HEK293T (cell line): Measurements from ENCODE around the gene PIGO.

Experiments used
- CTCF ChIA-PET: fragments of 350-600 bp; formaldehyde crosslinking; extraction: SDS; loops from one replicate; lab custom pipeline; 2021; ENCODE audit warnings: antibody characterized with exemption, inconsistent platforms; lab: Yijun Ruan, JAX
- POLR2A ChIA-PET: fragments of 350-600 bp; formaldehyde crosslinking; extraction: SDS; loops from one replicate; lab custom pipeline; 2020; ENCODE audit warnings: antibody characterized with exemption, inconsistent platforms; lab: Yijun Ruan, JAX
- DNase-seq: peaks from one replicate; pipeline ENCODE4 v3.0.0; 2012; ENCODE audit warnings: mixed read lengths; ENCODE audit errors: extremely low spot score
- ARNT ChIP-seq: fragments of 450-650 bp; IDR thresholded peaks from 2 replicates; pipeline ENCODE4 v1.6.1; 2017; ENCODE audit warnings: mild to moderate bottlenecking
- BHLHE40 ChIP-seq: fragments of 450-650 bp; IDR thresholded peaks from 2 replicates; pipeline ENCODE4 v1.6.1; 2016; ENCODE audit warnings: mild to moderate bottlenecking, moderate library complexity, borderline replicate concordance
- CTBP1 ChIP-seq: fragments of 450-650 bp; IDR thresholded peaks from 2 replicates; pipeline ENCODE4 v1.6.1; 2016; ENCODE audit warnings: borderline replicate concordance
- ELF4 ChIP-seq: fragments of 450-650 bp; IDR thresholded peaks from 2 replicates; pipeline ENCODE4 v1.6.1; 2017; ENCODE audit warnings: antibody characterized with exemption
- FOXA1 ChIP-seq: fragments of 450-650 bp; IDR thresholded peaks from 2 replicates; pipeline ENCODE4 v1.6.1; 2016; ENCODE audit warnings: mild to moderate bottlenecking
- FOXK2 ChIP-seq: fragments of 450-650 bp; IDR thresholded peaks from 2 replicates; pipeline ENCODE4 v1.6.1; 2016; ENCODE audit warnings: mild to moderate bottlenecking
- FOXM1 ChIP-seq: fragments of 450-650 bp; IDR thresholded peaks from 2 replicates; pipeline ENCODE4 v1.6.1; 2017; ENCODE audit warnings: mild to moderate bottlenecking, borderline replicate concordance
- HDGF ChIP-seq: fragments of 450-650 bp; IDR thresholded peaks from 2 replicates; pipeline ENCODE4 v1.6.1; 2017; ENCODE audit warnings: antibody characterized with exemption, borderline replicate concordance
- L3MBTL2 ChIP-seq: fragments of 450-650 bp; conservative IDR thresholded peaks from 2 replicates; pipeline ENCODE4 v1.6.1; 2016; ENCODE audit warnings: mild to moderate bottlenecking
- LEF1 ChIP-seq: fragments of 450-650 bp; IDR thresholded peaks from 2 replicates; pipeline ENCODE4 v1.6.1; 2017; ENCODE audit warnings: mild to moderate bottlenecking, borderline replicate concordance
- NFRKB ChIP-seq: fragments of 450-650 bp; IDR thresholded peaks from 2 replicates; pipeline ENCODE4 v1.6.1; 2016; ENCODE audit warnings: mild to moderate bottlenecking, moderate library complexity
- PKNOX1 ChIP-seq: fragments of 450-650 bp; IDR thresholded peaks from 2 replicates; pipeline ENCODE4 v1.6.1; 2016
- SP1 ChIP-seq: fragments of 450-650 bp; IDR thresholded peaks from 2 replicates; pipeline ENCODE4 v1.6.1; 2017
- SUZ12 ChIP-seq: fragments of 450-650 bp; IDR thresholded peaks from 2 replicates; pipeline ENCODE4 v1.6.1; 2016; ENCODE audit warnings: mild to moderate bottlenecking
- TARDBP ChIP-seq: fragments of 450-650 bp; IDR thresholded peaks from 2 replicates; pipeline ENCODE4 v1.6.1; 2016
- ZNF384 ChIP-seq: fragments of 450-650 bp; IDR thresholded peaks from 2 replicates; pipeline ENCODE4 v1.6.1; 2016

Gene PIGO

GRCh38 chr9:35114113-35114839, 17.9 kb upstream of the PIGO start:
- ChIA-PET POLR2A (interaction anchor here (0.6 to 1.9 kb wide), 8 partner anchors 10 to 381 kb away, joined by 3 to 11 read pairs (median 4); partner anchors contain the start of genes FANCG, STOML2, UNC13B and VCP), CTCF (interaction anchor here (0.7 kb wide), 1 partner anchor 214 kb away, joined by 3 read pairs; no protein-coding TSS in a partner anchor)
- TF ChIP-seq ARNT (no peak), PKNOX1 (0 out of 2 replicates have a peak, but pooled peaks have one; percentile 12), L3MBTL2 (no peak), HDGF (no peak)
- peak; percentile 43 for DNase-seq

GRCh38 chr9:35112257-35113020, 16.0 kb upstream of the PIGO start:
- DNase-seq = no peak

GRCh38 chr9:35111001-35111933, 14.9 kb upstream of the PIGO start:
- ChIA-PET CTCF (no interaction called here), POLR2A (interaction anchor here (0.7 to 1.9 kb wide), 2 partner anchors 9 to 40 kb away, joined by 3 to 6 read pairs; partner anchors contain the start of gene STOML2)
- peak; percentile 91 for DNase-seq
- TF ChIP-seq FOXK2 (no peak), FOXA1 (no peak), FOXM1 (no peak), L3MBTL2 (no peak), ARNT (no peak), SP1 (no peak), CTBP1 (no peak), TARDBP (no peak), HDGF (no peak), ELF4 (no peak), ZNF384 (no peak), SUZ12 (no peak), NFRKB (no peak), BHLHE40 (no peak), PKNOX1 (no peak), LEF1 (no peak)

More at GRCh38 chr9:35112257-35113020, 16.0 kb upstream of the PIGO start:
- ChIA-PET CTCF (no interaction called here), POLR2A (interaction anchor here (1.9 kb wide), 1 partner anchor 41 kb away, joined by 6 read pairs; no protein-coding TSS in a partner anchor)
- TF ChIP-seq L3MBTL2 = no peak
- TF ChIP-seq SUZ12 = no peak
- TF ChIP-seq LEF1 = no peak
- TF ChIP-seq FOXK2 = no peak
- TF ChIP-seq FOXA1 = no peak
- TF ChIP-seq SP1 = no peak
- TF ChIP-seq FOXM1 = no peak
- TF ChIP-seq BHLHE40 = no peak
- TF ChIP-seq PKNOX1 = no peak
- no peak for TF ChIP-seq TARDBP
- no peak for TF ChIP-seq ELF4
- TF ChIP-seq NFRKB = no peak
- no peak for TF ChIP-seq ZNF384
- TF ChIP-seq CTBP1 = no peak
- no peak for TF ChIP-seq ARNT

GRCh38 chr9:35110327-35110761, 14.0 kb upstream of the PIGO start:
- TF ChIP-seq FOXK2 (no peak), BHLHE40 (no peak), TARDBP (no peak), PKNOX1 (no peak), FOXM1 (no peak), SP1 (no peak), FOXA1 (no peak), NFRKB (no peak), ELF4 (no peak), ZNF384 (no peak), SUZ12 (no peak), HDGF (no peak), L3MBTL2 (no peak), CTBP1 (no peak), LEF1 (no peak), ARNT (no peak)
- DNase-seq = no peak
- ChIA-PET POLR2A (no interaction called here), CTCF (no interaction called here)
